H9 (cell line): Measurements from ENCODE around the gene ACACB. TPM values are rescaled to one million over a fixed set of nuclear protein-coding genes. Genes with fewer than 3 reads are reported as not detected.

Experiments
- DNase-seq: peaks from one replicate; pipeline ENCODE4 v3.0.0-alpha.2; 2017
- H2AFZ ChIP-seq: one replicate; pipeline ENCODE4 v1.6.1; 2013; ENCODE audit warnings: mild to moderate bottlenecking, low read length, control low read depth, moderate library complexity
- H2AK5ac ChIP-seq: 2 replicates; pipeline ENCODE4 v1.6.1; 2013; ENCODE audit warnings: low read length, control low read depth, mixed read lengths; ENCODE audit not compliant: insufficient read length
- H2BK120ac ChIP-seq: one replicate; pipeline ENCODE4 v1.6.1; 2013; ENCODE audit warnings: low read depth, mild to moderate bottlenecking, low read length, control low read depth, inconsistent platforms; ENCODE audit not compliant: poor library complexity, severe bottlenecking
- H2BK12ac ChIP-seq: 2 replicates; pipeline ENCODE4 v1.6.1; 2013; ENCODE audit warnings: low read length, control low read depth, mixed read lengths, low read depth; ENCODE audit not compliant: insufficient read length
- H2BK15ac ChIP-seq: 2 replicates; pipeline ENCODE4 v1.6.1; 2013; ENCODE audit warnings: low read depth, low read length, control low read depth
- H2BK20ac ChIP-seq: one replicate; pipeline ENCODE4 v1.6.1; 2013; ENCODE audit warnings: low read depth, mild to moderate bottlenecking, low read length, control low read depth, inconsistent platforms; ENCODE audit not compliant: poor library complexity, severe bottlenecking
- H2BK5ac ChIP-seq: 2 replicates; pipeline ENCODE4 v1.6.1; 2013; ENCODE audit warnings: low read length, control low read depth, mixed read lengths; ENCODE audit not compliant: insufficient read length
- H3K14ac ChIP-seq: 2 replicates; pipeline ENCODE4 v1.6.1; 2013; ENCODE audit warnings: low read length, control low read depth; ENCODE audit not compliant: insufficient read depth
- H3K18ac ChIP-seq: 2 replicates; pipeline ENCODE4 v1.6.1; 2013; ENCODE audit warnings: low read depth, mild to moderate bottlenecking, mixed read lengths, low read length, control low read depth; ENCODE audit not compliant: insufficient read length
- H3K23ac ChIP-seq: 2 replicates; pipeline ENCODE4 v1.6.1; 2013; ENCODE audit warnings: low read length, control low read depth, mixed read lengths, low read depth; ENCODE audit not compliant: insufficient read length
- H3K23me2 ChIP-seq: 2 replicates; pipeline ENCODE4 v1.6.1; 2013; ENCODE audit warnings: low read depth, mild to moderate bottlenecking, mixed read lengths, low read length, control low read depth; ENCODE audit not compliant: insufficient read length, poor library complexity, severe bottlenecking
- H3K27ac ChIP-seq: 2 replicates; pipeline ENCODE4 v1.5.1; 2013; ENCODE audit warnings: low read length, control low read depth, mixed read lengths, low read depth; ENCODE audit not compliant: insufficient read length
- H3K27me3 ChIP-seq: 2 replicates; pipeline ENCODE4 v1.6.1; 2013; ENCODE audit warnings: low read length, control low read depth, inconsistent platforms; ENCODE audit not compliant: insufficient read depth
- H3K4ac ChIP-seq: 2 replicates; pipeline ENCODE4 v1.6.1; 2013; ENCODE audit warnings: low read depth, mild to moderate bottlenecking, control low read depth, inconsistent platforms, low read length, moderate library complexity
- H3K4me1 ChIP-seq: 2 replicates; pipeline ENCODE4 v1.6.1; 2013; ENCODE audit warnings: low read length, control low read depth, inconsistent platforms; ENCODE audit not compliant: insufficient read depth
- H3K4me2 ChIP-seq: 2 replicates; pipeline ENCODE4 v1.6.1; 2013; ENCODE audit warnings: low read length, control low read depth, mixed read lengths; ENCODE audit not compliant: insufficient read length, insufficient read depth
- H3K56ac ChIP-seq: 2 replicates; pipeline ENCODE4 v1.6.1; 2013; ENCODE audit warnings: low read depth, mild to moderate bottlenecking, mixed read lengths, low read length, control low read depth; ENCODE audit not compliant: insufficient read length
- H3K79me1 ChIP-seq: 2 replicates; pipeline ENCODE4 v1.6.1; 2013; ENCODE audit warnings: low read depth, mild to moderate bottlenecking, moderate library complexity, low read length, control low read depth, inconsistent platforms; ENCODE audit not compliant: insufficient read depth, poor library complexity, severe bottlenecking
- H3K79me2 ChIP-seq: 2 replicates; pipeline ENCODE4 v1.6.1; 2013; ENCODE audit warnings: low read length, control low read depth, inconsistent platforms; ENCODE audit not compliant: insufficient read depth
- H3K9ac ChIP-seq: 2 replicates; pipeline ENCODE4 v1.6.1; 2013; ENCODE audit warnings: low read length, control low read depth, mixed read lengths; ENCODE audit not compliant: insufficient read length; ENCODE audit errors: extremely low read depth
- H3K9me3 ChIP-seq: one replicate; pipeline ENCODE4 v1.6.1; 2013; ENCODE audit warnings: low read depth, low read length, inconsistent platforms; ENCODE audit not compliant: control insufficient read depth
- H3T11ph ChIP-seq: one replicate; pipeline ENCODE4 v1.6.1; 2013; ENCODE audit warnings: mild to moderate bottlenecking, low read length, control low read depth, inconsistent platforms
- H4K20me1 ChIP-seq: one replicate; pipeline ENCODE4 v1.6.1; 2013; ENCODE audit not compliant: control insufficient read depth, insufficient read length, insufficient read depth
- H4K5ac ChIP-seq: 2 replicates; pipeline ENCODE4 v1.6.1; 2013; ENCODE audit warnings: low read depth, mild to moderate bottlenecking, mixed read lengths, low read length, control low read depth; ENCODE audit not compliant: insufficient read length
- H4K8ac ChIP-seq: replicated peaks from 2 replicates; pipeline ENCODE4 v1.6.1; 2013; ENCODE audit warnings: low read length, control low read depth, mixed read lengths, low read depth; ENCODE audit not compliant: insufficient read length
- H4K91ac ChIP-seq: 2 replicates; pipeline ENCODE4 v1.6.1; 2013; ENCODE audit warnings: low read depth, mild to moderate bottlenecking, moderate library complexity, mixed read lengths, low read length, control low read depth; ENCODE audit not compliant: insufficient read length
- H3K27ac Mint-ChIP-seq, 3 experiments: 2 replicates in 2 of 3; 3 replicates in 1 of 3; pipeline ENCODE4 v1.8.0; 2020 to 2021; ENCODE audit warnings: mixed read lengths in 3 of 3, mild to moderate bottlenecking in 1 of 3, moderate library complexity in 1 of 3
- H3K27me3 Mint-ChIP-seq: 2 replicates; pipeline ENCODE4 v1.8.0; 2021; ENCODE audit warnings: low read depth, mild to moderate bottlenecking, moderate library complexity, mixed read lengths
- H3K36me3 Mint-ChIP-seq, 3 experiments: 2 replicates in 2 of 3; 3 replicates in 1 of 3; pipeline ENCODE4 v1.8.0; 2020 to 2021; ENCODE audit warnings: low read depth in 3 of 3, mixed read lengths in 3 of 3; ENCODE audit not compliant: insufficient read depth in 1 of 3
- H3K4me1 Mint-ChIP-seq, 2 experiments: 2 replicates each; pipeline ENCODE4 v1.8.0; 2020; ENCODE audit warnings: mixed read lengths in 2 of 2
- H3K4me3 Mint-ChIP-seq, 2 experiments: 2 replicates in 1 of 2; 3 replicates in 1 of 2; pipeline ENCODE4 v1.8.0; 2020 to 2021; ENCODE audit warnings: mild to moderate bottlenecking in 2 of 2, mixed read lengths in 2 of 2, moderate library complexity in 1 of 2
- H3K9me3 Mint-ChIP-seq, 2 experiments: 2 replicates in 1 of 2; 3 replicates in 1 of 2; pipeline ENCODE4 v1.8.0; 2020; ENCODE audit warnings: mild to moderate bottlenecking in 2 of 2, mixed read lengths in 2 of 2, moderate library complexity in 1 of 2
- total RNA-seq: library from RNA; stranded (reverse); gene quantifications from 2 replicates; pipeline ENCODE4 v1.2.1, GENCODE V29; 2021
- TF ChIP-seq, protein P1 (sequence below): fragments of 200-600 bp; sonication (generic); conservative IDR thresholded peaks from 3 replicates; pipeline ENCODE4 v1.8.0; 2021; ENCODE audit warnings: antibody characterized with exemption, mild to moderate bottlenecking

The ACACB gene
- total RNA-seq, 1 experiment from 2014 or later, result 14.2 TPM

- no peak overlapping the region for H2BK120ac ChIP-seq
- TF ChIP-seq, protein P1, sequence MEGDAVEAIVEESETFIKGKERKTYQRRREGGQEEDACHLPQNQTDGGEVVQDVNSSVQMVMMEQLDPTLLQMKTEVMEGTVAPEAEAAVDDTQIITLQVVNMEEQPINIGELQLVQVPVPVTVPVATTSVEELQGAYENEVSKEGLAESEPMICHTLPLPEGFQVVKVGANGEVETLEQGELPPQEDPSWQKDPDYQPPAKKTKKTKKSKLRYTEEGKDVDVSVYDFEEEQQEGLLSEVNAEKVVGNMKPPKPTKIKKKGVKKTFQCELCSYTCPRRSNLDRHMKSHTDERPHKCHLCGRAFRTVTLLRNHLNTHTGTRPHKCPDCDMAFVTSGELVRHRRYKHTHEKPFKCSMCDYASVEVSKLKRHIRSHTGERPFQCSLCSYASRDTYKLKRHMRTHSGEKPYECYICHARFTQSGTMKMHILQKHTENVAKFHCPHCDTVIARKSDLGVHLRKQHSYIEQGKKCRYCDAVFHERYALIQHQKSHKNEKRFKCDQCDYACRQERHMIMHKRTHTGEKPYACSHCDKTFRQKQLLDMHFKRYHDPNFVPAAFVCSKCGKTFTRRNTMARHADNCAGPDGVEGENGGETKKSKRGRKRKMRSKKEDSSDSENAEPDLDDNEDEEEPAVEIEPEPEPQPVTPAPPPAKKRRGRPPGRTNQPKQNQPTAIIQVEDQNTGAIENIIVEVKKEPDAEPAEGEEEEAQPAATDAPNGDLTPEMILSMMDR, result no peak
- no peak overlapping the region for H2BK15ac ChIP-seq
- no peak for DNase-seq
- H3K79me1 ChIP-seq, result no peaks in the 10 kb centered on the region
- no peak overlapping the region for H3K4me3 Mint-ChIP-seq
- H3K27ac Mint-ChIP-seq, result no peak overlapping the region; a peak in 1 of 7 replicates
- H3K4me2 ChIP-seq, result no peak overlapping the region
- H2AK5ac ChIP-seq, result no peak overlapping the region
- H3K9ac ChIP-seq, result no peak overlapping the region
- no peak overlapping the region for H4K91ac ChIP-seq
- H3K9me3 Mint-ChIP-seq, result no peaks in the 10 kb centered on the region
- H3T11ph ChIP-seq, result no peak overlapping the region
- H3K27me3 ChIP-seq, result no peaks in the 10 kb centered on the region
- H3K14ac ChIP-seq, result no peak overlapping the region
- no peak overlapping the region for H2BK5ac ChIP-seq
- no peak overlapping the region for H3K4ac ChIP-seq
- peaks cover 4% of the 10 kb centered on the region; the same call in 1 of the 2 replicates for H3K4me1 ChIP-seq
- no peak overlapping the region for H4K8ac ChIP-seq
- H2BK12ac ChIP-seq, result no peak overlapping the region
- H3K23me2 ChIP-seq, result no peaks in the 10 kb centered on the region
- H3K79me2 ChIP-seq, result no peaks in the 10 kb centered on the region
- H4K20me1 ChIP-seq, result no peaks in the 10 kb centered on the region
- peaks cover 5 to 13% of the 10 kb centered on the region in 2 experiments for H3K4me1 Mint-ChIP-seq
- H3K27me3 Mint-ChIP-seq, result no peaks in the 10 kb centered on the region; the same call in none of the 2 replicates
- no peaks in the 10 kb centered on the region for H3K36me3 Mint-ChIP-seq
- H2AFZ ChIP-seq, result no peak overlapping the region
- no peak overlapping the region for H3K18ac ChIP-seq
- no peak overlapping the region for H3K56ac ChIP-seq
- H2BK20ac ChIP-seq, result no peak overlapping the region
- H3K9me3 ChIP-seq, result no peaks in the 10 kb centered on the region
- H4K5ac ChIP-seq, result no peak overlapping the region
- no peak overlapping the region for H3K27ac ChIP-seq
- no peak overlapping the region for H3K23ac ChIP-seq
Measured at GRCh38 chr12:109286252-109286651, 169.9 kb downstream of the ACACB start.
